Activated CD8-positive, alpha-beta T cell treated with anti-CD3 and anti-CD28 coated beads, Interleukin-2, amount 10 ng/mL, durations not matched to agents 7 days and 5 days (primary cell): ENCODE data around the gene GPATCH8. TPM values are rescaled to one million over a fixed set of nuclear protein-coding genes. Genes with fewer than 3 reads are reported as not detected.
A peak's percentile ranks its signal among the peaks of the same experiment; 100 is the strongest.
"Not testable (repeated sequence)": the region's sequence is repeated elsewhere in the genome, so short reads cannot be mapped to it uniquely, and the experiment has no call there.

Source experiments
- ATAC-seq: fragments of 150-1000 bp; cut with Tn5 transposase; one replicate; pipeline ENCODE4 v1.10.0; 2021; ENCODE audit warnings: moderate library complexity
- CTCF ChIA-PET: fragments of 350-600 bp; sonication (Branson Sonifier 250); formaldehyde crosslinking; loops from one replicate; lab custom pipeline; 2021; ENCODE audit warnings: antibody characterized with exemption; lab: Charles Lee
- POLR2A ChIA-PET: fragments of 350-600 bp; sonication (Branson Sonifier 250); formaldehyde crosslinking; loops from one replicate; lab custom pipeline; 2021; ENCODE audit warnings: antibody characterized with exemption; lab: Charles Lee
- DNase-seq: peaks from one replicate; pipeline ENCODE4 v3.0.0-alpha.2; 2020
- H3K27ac Mint-ChIP-seq: one replicate; pipeline ENCODE4 v1.8.0; 2021; ENCODE audit warnings: mild to moderate bottlenecking, mixed read lengths
- H3K27me3 Mint-ChIP-seq: one replicate; pipeline ENCODE4 v1.8.0; 2021; ENCODE audit warnings: low read depth, mixed read lengths
- H3K36me3 Mint-ChIP-seq: one replicate; pipeline ENCODE4 v1.8.0; 2021; ENCODE audit warnings: low read depth, mixed read lengths
- H3K4me1 Mint-ChIP-seq: one replicate; pipeline ENCODE4 v1.8.0; 2021; ENCODE audit warnings: low read depth, mixed read lengths
- H3K4me3 Mint-ChIP-seq: one replicate; pipeline ENCODE4 v1.8.0; 2021; ENCODE audit warnings: mild to moderate bottlenecking, mixed read lengths
- H3K9me3 Mint-ChIP-seq: one replicate; pipeline ENCODE4 v1.8.0; 2022; ENCODE audit warnings: mixed read lengths; ENCODE audit not compliant: insufficient read depth
- total RNA-seq, 2 experiments: library from RNA; stranded (reverse); gene quantifications; one replicate each; pipeline ENCODE4 v1.2.3, GENCODE V29; 2021

The GPATCH8 gene
- total RNA-seq, 2 experiments from 2014 or later: 45.7 to 45.8 TPM

DNA sequence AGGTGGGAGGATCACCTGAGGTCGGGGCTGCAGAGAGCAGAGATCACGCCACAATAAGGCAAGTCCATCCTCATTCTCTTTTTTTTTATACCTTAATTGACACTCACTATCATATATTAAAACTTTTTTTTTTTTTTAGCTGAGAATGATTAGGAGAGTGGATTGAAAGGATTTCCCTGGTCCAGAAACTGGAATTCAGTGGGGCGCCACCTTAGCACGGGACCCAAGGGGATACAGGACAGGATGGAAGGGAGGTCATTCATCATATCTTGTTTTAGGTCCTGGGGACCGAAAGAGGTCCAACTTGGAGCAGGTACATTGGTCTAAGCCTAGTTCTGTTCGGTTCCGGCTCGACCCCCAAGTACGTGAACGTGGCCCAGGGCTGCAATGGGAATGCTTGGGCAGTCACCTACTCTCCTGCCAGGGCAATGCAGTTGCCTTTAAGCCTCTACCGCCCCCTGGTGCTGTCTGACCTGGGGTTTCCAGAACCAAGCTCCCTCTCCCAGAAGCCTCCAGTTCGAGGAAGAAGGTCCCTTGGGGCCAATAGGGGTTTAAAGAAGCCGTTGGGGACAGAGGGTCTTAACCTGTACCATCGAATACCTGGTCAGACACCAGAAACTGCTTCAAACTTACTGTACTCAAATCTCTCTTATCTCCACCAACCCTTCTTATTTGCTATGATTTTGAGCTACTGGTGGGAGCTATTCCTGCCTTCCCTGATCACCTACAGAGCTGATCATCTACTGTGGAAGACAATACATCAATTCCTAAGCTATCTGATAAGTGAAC lies 19.9 kb upstream of the GPATCH8 start:
- no peak overlapping the region for H3K27ac Mint-ChIP-seq
- POLR2A ChIA-PET: interaction anchor here (1.2 to 1.4 kb wide), 2 partner anchors 11 to 20 kb away, joined by 3 read pairs; partner anchors contain the start of gene GPATCH8
- no peaks in the 10 kb centered on the region for H3K36me3 Mint-ChIP-seq
- ATAC-seq (peak; percentile 74), DNase-seq (peak; percentile 71)
- H3K4me1 Mint-ChIP-seq: no peaks in the 10 kb centered on the region
- CTCF ChIA-PET: interaction anchor here (0.6 to 3.4 kb wide), 42 partner anchors 7 to 405 kb away, joined by 3 to 38 read pairs (median 4); partner anchors contain the start of genes FAM171A2, GPATCH8, GRN and ITGA2B
- H3K9me3 Mint-ChIP-seq: no peaks in the 10 kb centered on the region
- no peak overlapping the region for H3K4me3 Mint-ChIP-seq
- H3K27me3 Mint-ChIP-seq: peaks cover 10% of the 10 kb centered on the region

DNA sequence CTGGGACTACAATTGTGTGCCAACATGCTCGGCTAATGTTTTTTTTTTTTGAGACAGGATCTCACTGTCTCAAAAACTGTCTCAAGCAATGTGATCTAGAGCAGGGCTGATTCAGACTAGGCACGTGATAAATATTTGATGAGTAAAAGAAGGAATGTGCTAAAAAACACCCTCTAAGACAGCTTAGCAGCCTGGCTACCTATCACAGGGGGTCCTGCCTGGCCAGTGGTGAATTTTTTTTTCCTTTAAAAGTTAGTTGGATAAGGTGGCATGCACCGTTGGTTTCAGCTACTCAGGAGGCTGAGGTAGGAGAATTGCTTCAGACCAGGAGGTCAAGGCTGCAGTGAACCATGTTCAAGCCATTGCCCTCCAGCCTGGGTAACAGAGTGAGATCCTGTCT lies 14.8 kb upstream of the GPATCH8 start:
- no peak for DNase-seq
- Mint-ChIP-seq H3K4me3 (no peak overlapping the region), H3K4me1 (no peaks in the 10 kb centered on the region), H3K36me3 (no peaks in the 10 kb centered on the region), H3K27ac (no peak overlapping the region), H3K9me3 (no peaks in the 10 kb centered on the region), H3K27me3 (peaks cover 12% of the 10 kb centered on the region)
- POLR2A ChIA-PET: no interaction called here
- no peak for ATAC-seq
- CTCF ChIA-PET: no interaction called here

DNA sequence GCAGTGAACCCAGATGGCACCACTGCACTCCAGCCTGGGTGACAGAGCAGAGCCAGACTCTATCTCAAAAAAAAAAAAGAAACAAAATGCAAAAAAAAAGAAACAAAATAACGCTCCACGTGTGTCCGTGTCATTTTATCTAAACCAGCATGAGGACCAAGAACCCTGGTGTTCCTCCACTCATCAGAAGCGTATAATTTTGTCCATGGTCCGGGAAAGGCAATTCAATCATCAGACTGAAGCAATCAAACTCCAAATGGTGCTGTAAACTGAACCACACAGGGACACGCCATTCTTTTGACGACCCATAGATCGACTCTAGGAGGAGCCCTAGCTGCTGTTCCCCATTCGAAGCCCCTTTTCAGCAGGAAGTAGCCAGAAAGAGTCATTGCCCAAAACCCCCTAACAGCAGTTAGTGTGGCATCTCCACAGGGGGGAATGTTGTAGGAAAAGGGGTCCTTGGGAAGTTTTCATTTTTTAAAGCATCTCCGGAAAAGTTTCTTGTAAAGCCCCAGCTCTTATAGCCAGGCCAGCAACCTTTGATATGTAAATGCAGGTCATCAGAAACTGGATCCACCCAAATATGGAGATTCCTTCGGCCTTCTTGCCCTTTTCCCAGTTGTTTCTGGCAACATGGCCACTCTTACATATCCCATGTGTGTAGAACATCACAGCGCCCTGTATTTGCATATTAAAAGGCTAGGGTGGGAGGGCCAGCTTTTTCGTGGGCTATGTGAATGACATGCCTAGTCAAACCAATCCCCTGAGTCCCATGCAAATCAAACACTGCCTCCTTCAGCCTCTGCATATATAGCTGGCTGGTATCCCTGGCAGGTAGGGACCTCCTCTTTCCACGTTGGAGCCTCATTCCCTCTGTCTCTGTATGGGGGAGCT lies 8.3 kb upstream of the GPATCH8 start:
- H3K27ac Mint-ChIP-seq, POLR2A ChIA-PET, H3K9me3 Mint-ChIP-seq, DNase-seq, H3K36me3 Mint-ChIP-seq, H3K4me3 Mint-ChIP-seq, ATAC-seq, H3K4me1 Mint-ChIP-seq, H3K27me3 Mint-ChIP-seq: not testable (repeated sequence)
- CTCF ChIA-PET: interaction anchor here (0.8 to 1.9 kb wide), 3 partner anchors 12 to 42 kb away, joined by 3 to 8 read pairs (median 7); no protein-coding TSS in a partner anchor

DNA sequence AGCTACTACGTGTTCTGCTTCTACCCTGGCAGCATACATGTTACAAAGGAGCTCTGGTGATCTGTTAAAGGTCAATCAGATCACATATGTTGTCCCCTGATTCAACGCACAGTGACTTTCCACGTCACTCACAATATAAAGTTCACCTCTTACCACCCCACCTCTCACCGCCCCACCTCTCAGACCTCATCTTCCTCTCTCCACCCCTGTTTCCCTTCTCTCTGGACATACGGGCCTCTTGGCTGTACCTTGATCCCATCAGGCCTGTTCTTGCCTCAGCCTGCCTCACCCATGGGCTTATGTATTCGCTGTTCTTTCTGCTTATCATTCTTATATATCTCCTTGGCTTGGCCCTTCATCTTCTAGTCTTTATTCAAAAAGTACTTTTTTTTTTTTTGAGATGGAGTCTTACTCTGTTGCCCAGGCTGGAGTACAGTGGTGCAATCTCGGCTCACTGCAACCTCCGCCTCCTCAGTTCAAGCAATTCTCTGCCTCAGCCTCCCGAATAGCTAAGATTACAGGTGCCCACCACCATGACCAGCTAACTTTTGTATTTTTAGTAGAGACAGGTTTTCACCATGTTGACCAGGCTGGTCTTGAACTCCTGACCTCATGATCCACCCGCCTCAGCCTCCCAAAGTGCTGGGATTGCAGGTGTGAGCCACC lies 3.9 kb upstream of the GPATCH8 start:
- CTCF ChIA-PET: interaction anchor here (2.2 kb wide), 1 partner anchor 16 kb away, joined by 12 read pairs; no protein-coding TSS in a partner anchor
- not testable (repeated sequence) for H3K36me3 Mint-ChIP-seq

GRCh38 chr17:44502598-44503146 lies 534 bp downstream of the GPATCH8 start:
- CTCF ChIA-PET: interaction anchor here (1.1 to 2.6 kb wide), 5 partner anchors 21 to 149 kb away, joined by 3 to 8 read pairs (median 6); no protein-coding TSS in a partner anchor
- DNase-seq (no peak), ATAC-seq (no peak)
- POLR2A ChIA-PET: interaction anchor here (0.6 to 2.2 kb wide), 8 partner anchors 7 to 1587 kb away, joined by 3 to 7 read pairs (median 4); partner anchors contain the start of genes CCDC43 and TMUB2
- no peaks in the 10 kb centered on the region for H3K27me3 Mint-ChIP-seq
- H3K9me3 Mint-ChIP-seq: no peaks in the 10 kb centered on the region
- H3K4me1 Mint-ChIP-seq: peaks cover 30% of the 10 kb centered on the region
- peak overlapping the region; percentile 99 for H3K4me3 Mint-ChIP-seq
- peaks cover 15% of the 10 kb centered on the region for H3K36me3 Mint-ChIP-seq
- peak overlapping the region; percentile 98 for H3K27ac Mint-ChIP-seq

More for the DNA sequence above, 3.9 kb upstream of the GPATCH8 start:
- H3K27me3 Mint-ChIP-seq, POLR2A ChIA-PET, DNase-seq, H3K9me3 Mint-ChIP-seq, H3K4me1 Mint-ChIP-seq, H3K27ac Mint-ChIP-seq, ATAC-seq, H3K4me3 Mint-ChIP-seq: not testable (repeated sequence)

- peaks cover 16% of the 10 kb centered on the region for H3K36me3 Mint-ChIP-seq
- H3K4me1 Mint-ChIP-seq: peaks cover 31% of the 10 kb centered on the region
- H3K27ac Mint-ChIP-seq: peak overlapping the region; percentile 98
- no peaks in the 10 kb centered on the region for H3K27me3 Mint-ChIP-seq
- ChIA-PET POLR2A (no interaction called here), CTCF (interaction anchor here (1.3 to 2.6 kb wide), 2 partner anchors 21 to 30 kb away, joined by 3 to 8 read pairs; no protein-coding TSS in a partner anchor)
- no peak for DNase-seq
- peak overlapping the region; percentile 99 for H3K4me3 Mint-ChIP-seq
- no peak for ATAC-seq
- no peaks in the 10 kb centered on the region for H3K9me3 Mint-ChIP-seq
Measured at GRCh38 chr17:44501866-44502375, 1.3 kb downstream of the GPATCH8 start.

GRCh38 chr17:44499722-44500121 lies 3.5 kb downstream of the GPATCH8 start:
- POLR2A ChIA-PET: no interaction called here
- ATAC-seq: no peak
- H3K36me3 Mint-ChIP-seq: peaks cover 17% of the 10 kb centered on the region
- no peak for DNase-seq
- H3K4me1 Mint-ChIP-seq: peaks cover 34% of the 10 kb centered on the region
- H3K4me3 Mint-ChIP-seq: no peak overlapping the region
- no peaks in the 10 kb centered on the region for H3K9me3 Mint-ChIP-seq
- H3K27ac Mint-ChIP-seq: no peak overlapping the region
- H3K27me3 Mint-ChIP-seq: no peaks in the 10 kb centered on the region
- CTCF ChIA-PET: interaction anchor here (1.2 to 1.4 kb wide), 2 partner anchors 15 to 290 kb away, joined by 3 read pairs; no protein-coding TSS in a partner anchor

DNA sequence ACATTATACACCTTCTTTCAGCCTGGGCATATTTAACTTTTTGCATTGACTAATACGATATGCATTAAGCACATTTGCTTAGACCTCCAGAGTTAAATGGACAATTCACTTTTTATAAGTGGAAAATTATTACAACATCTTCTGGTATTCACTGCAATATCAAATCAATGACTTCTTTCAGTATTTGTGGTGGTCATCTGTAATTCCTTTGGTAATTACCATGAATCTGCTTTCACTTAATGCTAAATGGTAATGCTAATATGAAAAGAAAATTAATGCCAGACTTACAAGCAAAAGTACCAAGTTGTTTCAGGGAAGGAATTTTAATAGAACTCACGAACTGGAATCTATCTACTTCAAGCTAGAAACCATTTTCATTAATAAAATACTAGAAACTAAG lies 6.4 kb downstream of the GPATCH8 start:
- H3K4me3 Mint-ChIP-seq: no peak overlapping the region
- ChIA-PET POLR2A (no interaction called here), CTCF (interaction anchor here (2.6 kb wide), 1 partner anchor 26 kb away, joined by 9 read pairs; no protein-coding TSS in a partner anchor)
- peaks cover 25% of the 10 kb centered on the region for H3K4me1 Mint-ChIP-seq
- DNase-seq (no peak), ATAC-seq (no peak)
- no peaks in the 10 kb centered on the region for H3K27me3 Mint-ChIP-seq
- H3K9me3 Mint-ChIP-seq: no peaks in the 10 kb centered on the region
- H3K27ac Mint-ChIP-seq: no peak overlapping the region
- H3K36me3 Mint-ChIP-seq: peaks cover 13% of the 10 kb centered on the region

DNA sequence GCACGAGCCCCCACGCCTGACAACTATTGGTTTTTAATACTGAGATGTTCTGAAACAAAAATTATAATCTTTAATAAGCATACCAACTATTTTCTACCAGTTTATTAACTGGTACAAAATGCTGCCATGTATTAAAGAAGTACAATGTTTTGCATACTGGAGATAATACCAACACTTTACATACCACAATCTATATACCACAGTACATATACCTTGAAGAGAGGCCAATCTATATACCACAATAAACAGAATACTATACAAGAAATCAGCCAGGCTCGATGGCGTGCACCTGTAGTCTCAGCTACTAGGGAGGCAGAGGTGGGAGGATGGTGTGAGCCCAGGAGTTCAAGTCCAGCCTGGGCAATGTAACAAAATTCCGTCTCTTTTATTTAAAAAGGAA lies 9.9 kb downstream of the GPATCH8 start:
- Mint-ChIP-seq H3K4me3 (no peak overlapping the region), H3K4me1 (peaks cover 10% of the 10 kb centered on the region), H3K9me3 (no peaks in the 10 kb centered on the region), H3K36me3 (peaks cover 25% of the 10 kb centered on the region), H3K27me3 (no peaks in the 10 kb centered on the region), H3K27ac (no peak overlapping the region)
- ATAC-seq: no peak
- DNase-seq: no peak
- POLR2A ChIA-PET: no interaction called here
- CTCF ChIA-PET: no interaction called here

DNA sequence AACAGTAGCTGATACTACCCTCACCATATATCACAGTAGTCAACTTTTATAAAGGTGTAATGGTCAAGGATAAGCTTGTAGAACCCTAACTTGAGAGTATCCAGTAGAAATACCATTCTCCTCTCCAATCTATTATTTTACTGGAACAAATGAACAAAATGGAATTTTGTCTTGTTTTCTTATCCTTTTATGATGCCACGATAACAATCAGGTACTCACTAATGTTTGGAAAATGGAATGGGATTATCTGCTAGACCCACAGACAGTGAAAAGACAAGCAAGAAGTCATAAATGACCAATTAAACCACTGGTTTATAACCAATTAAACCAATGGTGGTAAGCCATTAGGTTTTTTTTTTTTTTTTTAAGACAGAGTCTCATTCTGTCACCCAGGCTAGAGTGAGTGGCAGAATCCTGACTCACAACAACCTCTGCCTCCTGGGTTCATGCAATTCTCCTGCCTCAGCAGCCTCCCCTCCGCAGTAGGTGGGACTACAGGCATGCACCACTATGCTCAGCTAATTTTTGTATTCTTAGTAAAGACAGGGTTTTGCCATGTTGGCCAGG lies 10.4 kb downstream of the GPATCH8 start:
- ATAC-seq (no peak), DNase-seq (no peak)
- no peaks in the 10 kb centered on the region for H3K27me3 Mint-ChIP-seq
- POLR2A ChIA-PET: no interaction called here
- H3K36me3 Mint-ChIP-seq: peaks cover 22% of the 10 kb centered on the region
- no peak overlapping the region for H3K27ac Mint-ChIP-seq
- CTCF ChIA-PET: no interaction called here
- H3K9me3 Mint-ChIP-seq: no peaks in the 10 kb centered on the region
- H3K4me3 Mint-ChIP-seq: no peak overlapping the region
- peaks cover 8% of the 10 kb centered on the region for H3K4me1 Mint-ChIP-seq
